HEK293T (cell line): Measurements from ENCODE around the gene PDXDC1.
"Not testable (repeated sequence)": the region's sequence is repeated elsewhere in the genome, so short reads cannot be mapped to it uniquely, and the experiment has no call there.

Source experiments
- BHLHE40 ChIP-seq: fragments of 450-650 bp; IDR thresholded peaks from 2 replicates; pipeline ENCODE4 v1.6.1; 2016; ENCODE audit warnings: mild to moderate bottlenecking, moderate library complexity, borderline replicate concordance
- CTBP1 ChIP-seq: fragments of 450-650 bp; IDR thresholded peaks from 2 replicates; pipeline ENCODE4 v1.6.1; 2016; ENCODE audit warnings: borderline replicate concordance
- ELF4 ChIP-seq: fragments of 450-650 bp; IDR thresholded peaks from 2 replicates; pipeline ENCODE4 v1.6.1; 2017; ENCODE audit warnings: antibody characterized with exemption
- FOXA1 ChIP-seq: fragments of 450-650 bp; IDR thresholded peaks from 2 replicates; pipeline ENCODE4 v1.6.1; 2016; ENCODE audit warnings: mild to moderate bottlenecking
- FOXM1 ChIP-seq: fragments of 450-650 bp; IDR thresholded peaks from 2 replicates; pipeline ENCODE4 v1.6.1; 2017; ENCODE audit warnings: mild to moderate bottlenecking, borderline replicate concordance
- HDGF ChIP-seq: fragments of 450-650 bp; IDR thresholded peaks from 2 replicates; pipeline ENCODE4 v1.6.1; 2017; ENCODE audit warnings: antibody characterized with exemption, borderline replicate concordance
- SP1 ChIP-seq: fragments of 450-650 bp; IDR thresholded peaks from 2 replicates; pipeline ENCODE4 v1.6.1; 2017
- SUZ12 ChIP-seq: fragments of 450-650 bp; IDR thresholded peaks from 2 replicates; pipeline ENCODE4 v1.6.1; 2016; ENCODE audit warnings: mild to moderate bottlenecking
- TARDBP ChIP-seq: fragments of 450-650 bp; IDR thresholded peaks from 2 replicates; pipeline ENCODE4 v1.6.1; 2016
- TF ChIP-seq, protein P1 (sequence below): fragments of 450-650 bp; IDR thresholded peaks from 2 replicates; pipeline ENCODE4 v1.6.1; 2016

GRCh38 chr16:15062085-15062810 lies 87.4 kb downstream of the PDXDC1 start:
- not testable (repeated sequence) for TF ChIP-seq TARDBP, SP1, BHLHE40, SUZ12, FOXA1, FOXM1, ELF4, HDGF, CTBP1
- TF ChIP-seq, protein P1, sequence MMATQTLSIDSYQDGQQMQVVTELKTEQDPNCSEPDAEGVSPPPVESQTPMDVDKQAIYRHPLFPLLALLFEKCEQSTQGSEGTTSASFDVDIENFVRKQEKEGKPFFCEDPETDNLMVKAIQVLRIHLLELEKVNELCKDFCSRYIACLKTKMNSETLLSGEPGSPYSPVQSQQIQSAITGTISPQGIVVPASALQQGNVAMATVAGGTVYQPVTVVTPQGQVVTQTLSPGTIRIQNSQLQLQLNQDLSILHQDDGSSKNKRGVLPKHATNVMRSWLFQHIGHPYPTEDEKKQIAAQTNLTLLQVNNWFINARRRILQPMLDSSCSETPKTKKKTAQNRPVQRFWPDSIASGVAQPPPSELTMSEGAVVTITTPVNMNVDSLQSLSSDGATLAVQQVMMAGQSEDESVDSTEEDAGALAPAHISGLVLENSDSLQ, result not testable (repeated sequence)
